GM19397 (cell line): ENCODE results near the gene APBB2.
"Not testable (repeated sequence)": the region's sequence is repeated elsewhere in the genome, so short reads cannot be mapped to it uniquely, and the experiment has no call there.

ENCODE experiments used
- ATAC-seq: cut with Tn5 transposase; IDR thresholded peaks from one replicate; pipeline ENCODE4 v1.9.1; 2021; ENCODE audit warnings: mild to moderate bottlenecking, moderate library complexity; ENCODE audit not compliant: unreplicated experiment

APBB2 gene

GRCh38 chr4:41160012-41160789 is 54.1 kb downstream of the APBB2 start:
- no peak for ATAC-seq

- ATAC-seq, result no peak
These were observed 55.6 kb downstream of the APBB2 start for GRCh38 chr4:41158756-41159155.

- ATAC-seq, result no peak
These were observed 56.1 kb downstream of the APBB2 start for GRCh38 chr4:41158274-41158673.

GRCh38 chr4:41157009-41157408 is 57.3 kb downstream of the APBB2 start:
- ATAC-seq, result no peak

GRCh38 chr4:41156574-41156973 is 57.8 kb downstream of the APBB2 start:
- ATAC-seq, result no peak

GRCh38 chr4:41155194-41155830 is 59.0 kb downstream of the APBB2 start:
- no peak for ATAC-seq

- no peak for ATAC-seq
These were observed 59.5 kb downstream of the APBB2 start for GRCh38 chr4:41154814-41155177.

GRCh38 chr4:41154010-41154813 is 60.1 kb downstream of the APBB2 start:
- ATAC-seq, result no peak

- no peak for ATAC-seq
These were observed 63.9 kb downstream of the APBB2 start for GRCh38 chr4:41150401-41150800.

GRCh38 chr4:41149568-41149967 is 64.8 kb downstream of the APBB2 start:
- ATAC-seq, result not testable (repeated sequence)

- ATAC-seq, result no peak
These were observed 65.4 kb downstream of the APBB2 start for GRCh38 chr4:41148931-41149330.

GRCh38 chr4:41148292-41148691 is 66.0 kb downstream of the APBB2 start:
- ATAC-seq, result no peak

GRCh38 chr4:41147570-41147969 is 66.8 kb downstream of the APBB2 start:
- ATAC-seq, result not testable (repeated sequence)

- no peak for ATAC-seq
These were observed 67.4 kb downstream of the APBB2 start for GRCh38 chr4:41146716-41147506.

- no peak for ATAC-seq
These were observed 68.1 kb downstream of the APBB2 start for GRCh38 chr4:41146196-41146595.

- no peak for ATAC-seq
These were observed 68.7 kb downstream of the APBB2 start for GRCh38 chr4:41145571-41146078.

GRCh38 chr4:41144812-41145211 is 69.5 kb downstream of the APBB2 start:
- no peak for ATAC-seq

- ATAC-seq, result no peak
These were observed 70.3 kb downstream of the APBB2 start for GRCh38 chr4:41144040-41144379.

GRCh38 chr4:41143311-41144039 is 70.9 kb downstream of the APBB2 start:
- no peak for ATAC-seq
